ENCODE results near the gene SLAMF7.
A peak's percentile ranks its signal among the peaks of the same experiment; 100 is the strongest.
"Not testable (repeated sequence)": the region's sequence is repeated elsewhere in the genome, so short reads cannot be mapped to it uniquely, and the experiment has no call there.

The SLAMF7 gene

GRCh38 chr1:160739098-160739511, at the start of gene SLAMF7:
Gene SLAMF7, plus strand, starts transcription at chr1:160739247. Its CDS starts 55 bp downstream, at chr1:160739302.
- Mint-ChIP-seq H3K9me3 (peaks cover 26% of the 10 kb centered on the region), H3K4me1 (ENCODE audit: low read depth) (peaks cover 86% of the 10 kb centered on the region), H3K27ac (peak within 1 kb of the TSS; percentile 92), H3K27me3 (no peaks in the 10 kb centered on the region), H3K36me3 (ENCODE audit: low read depth) (peaks cover 76% of the 10 kb centered on the region), H3K4me3 (peak within 1 kb of the TSS; percentile 89)

- not testable (repeated sequence) for H3K9me3 Mint-ChIP-seq, H3K27me3 Mint-ChIP-seq, H3K4me3 Mint-ChIP-seq
- Mint-ChIP-seq H3K36me3 (ENCODE audit: low read depth) (peaks cover 68% of the 10 kb centered on the region), H3K27ac (peak overlapping the region; percentile 79), H3K4me1 (ENCODE audit: low read depth) (peaks cover 83% of the 10 kb centered on the region)
Observed at GRCh38 chr1:160692390-160692789, 46.7 kb upstream of the SLAMF7 start.

GRCh38 chr1:160702100-160702499, 36.9 kb upstream of the SLAMF7 start:
- Mint-ChIP-seq H3K4me3 (peak overlapping the region; percentile 29), H3K4me1 (ENCODE audit: low read depth) (peaks cover 23% of the 10 kb centered on the region)

GRCh38 chr1:160704250-160704649, 34.8 kb upstream of the SLAMF7 start:
- H3K4me3 Mint-ChIP-seq, result no peak overlapping the region
- H3K27me3 Mint-ChIP-seq, result no peaks in the 10 kb centered on the region
- H3K9me3 Mint-ChIP-seq, result no peaks in the 10 kb centered on the region
- H3K4me1 Mint-ChIP-seq (ENCODE audit: low read depth), result peaks cover 3% of the 10 kb centered on the region
- H3K27ac Mint-ChIP-seq, result peak overlapping the region; percentile 78
- H3K36me3 Mint-ChIP-seq (ENCODE audit: low read depth), result peaks cover 8% of the 10 kb centered on the region

More at GRCh38 chr1:160702100-160702499, 36.9 kb upstream of the SLAMF7 start:
- Mint-ChIP-seq H3K36me3 (ENCODE audit: low read depth) (peaks cover 24% of the 10 kb centered on the region), H3K27me3 (no peaks in the 10 kb centered on the region), H3K9me3 (no peaks in the 10 kb centered on the region), H3K27ac (peak overlapping the region; percentile 69)

GRCh38 chr1:160705212-160705621, 33.8 kb upstream of the SLAMF7 start:
- not testable (repeated sequence) for H3K36me3 Mint-ChIP-seq (ENCODE audit: low read depth); H3K4me3 Mint-ChIP-seq; H3K9me3 Mint-ChIP-seq; H3K27me3 Mint-ChIP-seq; H3K4me1 Mint-ChIP-seq (ENCODE audit: low read depth)
- H3K27ac Mint-ChIP-seq, result peak overlapping the region; percentile 73

GRCh38 chr1:160705742-160706141, 33.3 kb upstream of the SLAMF7 start:
- Mint-ChIP-seq H3K27ac (peak overlapping the region; percentile 73), H3K4me1 (ENCODE audit: low read depth) (no peaks in the 10 kb centered on the region), H3K27me3 (no peaks in the 10 kb centered on the region), H3K36me3 (ENCODE audit: low read depth) (peaks cover 2% of the 10 kb centered on the region), H3K4me3 (no peak overlapping the region), H3K9me3 (no peaks in the 10 kb centered on the region)

- Mint-ChIP-seq H3K36me3 (ENCODE audit: low read depth) (no peaks in the 10 kb centered on the region), H3K27me3 (no peaks in the 10 kb centered on the region), H3K4me1 (ENCODE audit: low read depth) (peaks cover under 1% of the 10 kb centered on the region), H3K9me3 (no peaks in the 10 kb centered on the region), H3K4me3 (no peak overlapping the region), H3K27ac (no peak overlapping the region)
Observed at GRCh38 chr1:160706526-160707235, 32.4 kb upstream of the SLAMF7 start.

GRCh38 chr1:160707236-160708064, 31.6 kb upstream of the SLAMF7 start:
- no peaks in the 10 kb centered on the region for H3K9me3 Mint-ChIP-seq
- H3K27me3 Mint-ChIP-seq, result no peaks in the 10 kb centered on the region
- H3K4me1 Mint-ChIP-seq (ENCODE audit: low read depth), result peaks cover 9% of the 10 kb centered on the region
- no peak overlapping the region for H3K27ac Mint-ChIP-seq
- no peaks in the 10 kb centered on the region for H3K36me3 Mint-ChIP-seq (ENCODE audit: low read depth)
- H3K4me3 Mint-ChIP-seq, result no peak overlapping the region

GRCh38 chr1:160708118-160708517, 30.9 kb upstream of the SLAMF7 start:
- Mint-ChIP-seq H3K4me1 (ENCODE audit: low read depth) (peaks cover 15% of the 10 kb centered on the region), H3K9me3 (no peaks in the 10 kb centered on the region), H3K36me3 (ENCODE audit: low read depth) (no peaks in the 10 kb centered on the region), H3K27ac (no peak overlapping the region), H3K4me3 (no peak overlapping the region), H3K27me3 (no peaks in the 10 kb centered on the region)

- Mint-ChIP-seq H3K4me1 (ENCODE audit: low read depth) (peaks cover 22% of the 10 kb centered on the region), H3K27me3 (no peaks in the 10 kb centered on the region), H3K36me3 (ENCODE audit: low read depth) (no peaks in the 10 kb centered on the region), H3K9me3 (no peaks in the 10 kb centered on the region), H3K4me3 (no peak overlapping the region), H3K27ac (no peak overlapping the region)
Observed at GRCh38 chr1:160708801-160709200, 30.2 kb upstream of the SLAMF7 start.

GRCh38 chr1:160709715-160710114, 29.3 kb upstream of the SLAMF7 start:
- H3K4me3 Mint-ChIP-seq, result no peak overlapping the region
- no peaks in the 10 kb centered on the region for H3K27me3 Mint-ChIP-seq
- H3K27ac Mint-ChIP-seq, result no peak overlapping the region
- no peaks in the 10 kb centered on the region for H3K9me3 Mint-ChIP-seq
- H3K36me3 Mint-ChIP-seq (ENCODE audit: low read depth), result no peaks in the 10 kb centered on the region
- peaks cover 31% of the 10 kb centered on the region for H3K4me1 Mint-ChIP-seq (ENCODE audit: low read depth)

- H3K9me3 Mint-ChIP-seq, result no peaks in the 10 kb centered on the region
- H3K4me3 Mint-ChIP-seq, result no peak overlapping the region
- H3K36me3 Mint-ChIP-seq (ENCODE audit: low read depth), result no peaks in the 10 kb centered on the region
- H3K27me3 Mint-ChIP-seq, result no peaks in the 10 kb centered on the region
- H3K27ac Mint-ChIP-seq, result no peak overlapping the region
- peaks cover 39% of the 10 kb centered on the region for H3K4me1 Mint-ChIP-seq (ENCODE audit: low read depth)
Observed at GRCh38 chr1:160710517-160711252, 28.4 kb upstream of the SLAMF7 start.

- Mint-ChIP-seq H3K4me1 (ENCODE audit: low read depth) (peaks cover 43% of the 10 kb centered on the region), H3K36me3 (ENCODE audit: low read depth) (no peaks in the 10 kb centered on the region), H3K9me3 (no peaks in the 10 kb centered on the region), H3K4me3 (no peak overlapping the region), H3K27me3 (no peaks in the 10 kb centered on the region), H3K27ac (no peak overlapping the region)
Observed at GRCh38 chr1:160711276-160711601, 27.8 kb upstream of the SLAMF7 start.

GRCh38 chr1:160711602-160712311, 27.3 kb upstream of the SLAMF7 start, which contains the start of gene CD48:
Gene CD48, minus strand, starts transcription at chr1:160711822. Its CDS starts 59 bp downstream, at chr1:160711763.
- no peak within 1 kb of the TSS for H3K4me3 Mint-ChIP-seq
- H3K27ac Mint-ChIP-seq, result no peak within 1 kb of the TSS
- H3K9me3 Mint-ChIP-seq, result no peaks in the 10 kb centered on the region
- no peaks in the 10 kb centered on the region for H3K36me3 Mint-ChIP-seq (ENCODE audit: low read depth)
- H3K27me3 Mint-ChIP-seq, result no peaks in the 10 kb centered on the region
- H3K4me1 Mint-ChIP-seq (ENCODE audit: low read depth), result peaks cover 48% of the 10 kb centered on the region
